Measurements from ENCODE around the gene ASB10.

ASB10 gene

DNA sequence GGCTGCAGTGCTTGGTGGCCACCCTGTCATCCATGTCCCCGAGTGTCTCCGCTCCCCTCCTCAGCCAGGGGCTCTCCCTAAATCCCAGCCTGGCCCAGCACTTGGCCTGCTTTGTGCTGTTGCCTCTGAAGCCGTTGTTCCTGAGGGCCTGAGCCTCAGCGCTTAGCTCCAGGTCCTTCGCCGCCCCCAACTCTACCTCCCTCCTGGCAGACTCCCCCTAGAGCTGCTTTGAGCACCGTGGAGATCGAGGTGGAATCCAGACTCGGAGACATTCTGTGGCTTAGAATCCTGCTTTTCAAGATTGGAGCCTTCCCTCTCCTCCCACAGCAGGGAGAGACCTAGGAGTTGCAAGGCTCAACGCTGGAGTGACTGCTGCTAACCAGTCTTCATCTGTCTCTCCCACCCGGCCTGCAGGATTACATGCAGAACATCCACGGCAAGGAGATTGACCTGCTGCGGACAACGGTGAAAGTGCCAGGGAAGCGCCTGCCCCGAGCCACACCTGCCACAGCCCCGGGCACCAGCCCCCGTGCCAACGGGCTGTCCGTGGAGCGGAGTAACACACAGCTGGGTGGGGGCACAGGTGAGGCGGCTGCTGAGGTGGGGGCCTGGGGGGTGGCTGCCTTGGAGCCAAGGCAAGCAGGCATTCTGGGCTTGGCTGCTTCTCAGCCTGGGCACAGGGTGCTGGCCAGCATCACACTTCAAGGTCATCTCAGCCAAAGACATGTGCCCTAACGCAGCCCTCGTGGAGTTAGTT, 52.9 kb downstream of the ASB10 start:
- TF ChIP-seq CTCF (IDR thresholded peaks at IDR 0.05; ENCODE audit: extremely low read depth, missing control alignments), result no peak

GRCh38 chr7:151133266-151133985, 53.6 kb downstream of the ASB10 start:
- DNase-seq (ENCODE audit: low spot score), result no peak
- no peak for TF ChIP-seq CTCF (IDR thresholded peaks at IDR 0.05; ENCODE audit: extremely low read depth, missing control alignments)

More for the DNA sequence above, 52.9 kb downstream of the ASB10 start:
- DNase-seq (ENCODE audit: low spot score), result no peak

DNA sequence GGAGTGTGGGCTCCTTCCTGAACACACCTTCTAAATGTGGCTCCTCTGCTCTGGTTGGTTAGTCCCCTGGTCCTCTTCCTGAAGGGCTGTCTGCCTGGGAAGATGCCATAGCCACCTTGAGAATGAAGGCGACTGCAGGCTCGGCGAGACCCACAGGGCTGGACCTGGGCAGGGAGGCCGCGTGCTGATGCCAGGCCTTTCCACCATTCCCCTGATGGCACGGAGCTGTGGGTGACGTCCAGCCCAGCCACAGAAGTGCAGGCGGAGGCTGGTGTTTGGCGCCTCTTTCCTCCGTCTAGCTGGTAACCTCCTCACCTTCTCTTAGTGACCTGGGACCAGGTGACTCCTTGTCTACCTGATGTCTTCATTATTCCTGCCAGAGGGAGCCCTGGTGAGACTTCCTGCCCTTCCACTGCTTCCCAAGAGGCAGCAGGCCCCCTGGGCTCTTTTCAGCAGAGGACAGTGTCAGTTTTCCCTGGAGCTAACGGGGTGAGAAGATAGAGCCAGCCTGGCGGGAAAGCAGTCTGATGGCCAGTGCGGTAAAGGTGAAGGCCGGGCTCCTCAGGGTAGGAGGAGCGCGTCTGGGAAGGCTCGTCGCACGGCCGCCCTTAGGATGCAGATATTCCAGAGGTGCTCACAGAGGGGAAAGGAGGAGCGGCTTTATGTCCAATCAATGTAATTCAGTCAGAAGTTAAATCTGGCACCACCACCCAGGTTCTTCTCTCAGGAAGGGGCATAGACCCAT, 54.4 kb downstream of the ASB10 start:
- TF ChIP-seq CTCF (IDR thresholded peaks at IDR 0.05; ENCODE audit: extremely low read depth, missing control alignments), result no peak

DNA sequence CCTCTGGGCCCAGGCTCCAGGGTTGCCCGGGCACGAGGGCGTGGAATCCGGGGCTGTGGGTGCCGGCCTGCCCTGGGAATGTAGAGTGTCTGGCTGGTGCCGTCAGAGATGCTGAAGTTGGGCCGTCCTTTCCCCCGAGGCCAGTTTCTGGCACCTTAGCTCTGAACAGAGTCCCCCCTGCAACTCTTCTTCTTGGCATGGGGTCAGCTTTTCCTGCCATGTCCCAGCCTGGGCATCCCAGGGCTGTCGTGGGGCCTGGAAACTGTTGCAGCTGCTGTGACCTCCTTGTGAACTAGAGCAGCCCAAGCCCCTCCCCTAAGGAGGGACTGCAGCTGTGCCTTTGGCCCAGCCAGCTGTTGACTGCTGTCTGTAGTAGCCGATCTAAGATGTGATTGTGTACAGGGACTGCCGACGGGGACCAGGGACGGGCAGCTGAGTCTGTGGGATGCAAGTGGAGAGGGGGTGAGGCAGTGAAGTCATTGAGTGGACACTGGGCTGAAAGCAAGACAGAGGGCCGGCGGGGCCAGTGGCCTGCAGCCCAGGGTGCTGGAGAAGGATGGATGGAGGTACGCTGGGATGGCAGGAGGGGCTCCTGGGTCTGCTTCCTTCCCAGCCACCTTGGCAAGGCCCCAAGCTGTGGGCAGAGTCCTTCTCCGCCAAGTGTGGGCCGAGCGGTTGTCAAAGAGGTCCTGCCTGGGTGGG, 55.3 kb downstream of the ASB10 start:
- peak; percentile 21 for DNase-seq (ENCODE audit: low spot score)

More for the DNA sequence above, 54.4 kb downstream of the ASB10 start:
- DNase-seq (ENCODE audit: low spot score), result peak; percentile 32

DNA sequence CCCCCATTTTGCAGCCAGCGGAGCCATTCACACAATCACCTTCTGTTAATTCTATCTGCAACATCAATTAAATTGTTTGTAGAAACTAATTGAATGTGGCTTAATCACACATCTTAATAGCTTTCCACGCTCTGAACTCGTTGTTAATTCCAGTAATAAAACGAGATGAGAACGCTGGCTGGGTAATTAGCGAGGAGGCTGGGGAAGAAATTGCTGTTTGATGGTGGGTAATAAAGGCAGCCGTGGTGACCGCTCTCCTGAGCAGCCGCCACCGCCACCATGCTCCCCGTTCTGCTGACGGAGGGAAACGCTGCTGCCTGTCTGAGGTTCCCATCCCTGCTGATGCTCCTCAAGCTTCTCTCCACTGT, 55.8 kb downstream of the ASB10 start:
- no peak for DNase-seq (ENCODE audit: low spot score)
- no peak for TF ChIP-seq CTCF (IDR thresholded peaks at IDR 0.05; ENCODE audit: extremely low read depth, missing control alignments)

More for the DNA sequence above, 55.3 kb downstream of the ASB10 start:
- no peak for TF ChIP-seq CTCF (IDR thresholded peaks at IDR 0.05; ENCODE audit: extremely low read depth, missing control alignments)

- DNase-seq (ENCODE audit: low spot score), result no peak
- TF ChIP-seq CTCF (IDR thresholded peaks at IDR 0.05; ENCODE audit: extremely low read depth, missing control alignments), result no peak
Measured at GRCh38 chr7:151130741-151131157, 56.3 kb downstream of the ASB10 start.

All from GM20000 (cell line).